Pancreas (tissue), 10 donors: ENCODE results near the gene DCP1B. TPM values are rescaled to one million over a fixed set of nuclear protein-coding genes. Genes with fewer than 3 reads are reported as not detected.

Experiments used
- ATAC-seq, 4 donors: fragments of 200-7000 bp; cut with Tn5 transposase; one replicate each; pipeline versions ENCODE4 v1.8.0 to v1.9.1; 2020; ENCODE audit warnings: mild to moderate bottlenecking in 4 of 4, moderate library complexity in 4 of 4
- DNase-seq, 6 donors: peaks; one replicate each; pipeline ENCODE4 v3.0.0-alpha.2; 2020
- FAIRE-seq: peaks from 2 replicates; lab custom pipeline; 2012; peaks lifted over from hg19 to GRCh38; lab: Jason Lieb, UNC
- H3K27ac ChIP-seq, 4 donors: fragments of 200-600 bp; sonication (generic); 1 replicate in 3 of 4; 2 replicates in 1 of 4; pipeline versions ENCODE4 v1.5.0 to v1.8.0; 2020
- H3K27me3 ChIP-seq, 4 donors: fragments of 200-600 bp; one replicate each; pipeline ENCODE4 v1.8.0; 2021
- H3K36me3 ChIP-seq, 3 donors: fragments of 200-600 bp; sonication (generic) in 1 of 3; one replicate each; pipeline versions ENCODE4 v1.5.0 to v1.8.0; 2020 to 2021
- H3K4me1 ChIP-seq, 3 donors: fragments of 200-600 bp; one replicate each; pipeline ENCODE4 v1.8.0; 2021
- H3K4me3 ChIP-seq, 4 donors: fragments of 200-600 bp; sonication (generic) in 2 of 4; one replicate each; pipeline versions ENCODE4 v1.5.0 to v1.8.0; 2020 to 2021
- H3K9me3 ChIP-seq, 4 donors: fragments of 200-600 bp; one replicate each; pipeline ENCODE4 v1.8.0; 2021
- CTCF ChIP-seq, 4 donors: fragments of 200-600 bp; sonication (generic) in 3 of 4; IDR thresholded peaks; one replicate each; pipeline versions ENCODE4 v1.5.0 to v1.8.0; 2021; ENCODE audit warnings: antibody characterized with exemption in 4 of 4
- WGBS, 2 donors: extraction: QIAGEN DNeasy Blood & Tissue Kit; methylation state at CpG; one replicate each; pipeline ENCODE4 v1.1.7; 2013; 5-methylcytosine and 5-hydroxymethylcytosine counted together
- intact Hi-C, 3 donors: fragments of 100-400 bp; cut with DNase I; formaldehyde crosslinking; loops; one replicate each; pipeline versions ENCODE4 v1.11.1 to v1.14.2; 2022
- polyA plus RNA-seq, 2 donors: library from polyadenylated mRNA; stranded (reverse); fragments of 200-250 nt; gene quantifications; one replicate each; pipeline ENCODE4 v1.2.3, GENCODE V29; 2013
- total RNA-seq, 6 donors: library from RNA; stranded (reverse); fragmentation: NEBNext Ultra II Directional in 4 of 6; extraction: Animal tissue kit (Norgen Biotek cat#: 25700) in 4 of 6; gene quantifications; one replicate each; pipeline versions ENCODE4 v1.2.1 to v1.2.4, GENCODE V29; 2021 to 2023
- donor health status: healthy with polysubstance abuse.
- donor health status: DM: no; HTN: no; CAD: no; lungs with moderate emphysema.
- donor health status: DM: no; HTN: no; CAD: no.
- donor health status: control.
- donor health status: control.
- donor health status: Bipolar disorder and iron deficiency.
- donor health status: DM: yes; HTN: yes; CAD: no.
- donor health status: DM: no; HTN: no; CAD: no.
- donor health status: DM: no; HTN: no; CAD: no.
- donor health status: DM: yes; HTN: yes; CAD: no.

Gene DCP1B
- total and polyA plus RNA-seq, 8 donors, result 3.4 to 7.5 (median 6.6) TPM

- intact Hi-C loops, result loop anchor here in 2 of 3 donors (5.0 to 10.0 kb wide), 3 partner anchors 140 to 293 kb away; no protein-coding TSS in a partner anchor
- Histone ChIP-seq H3K27me3 (no peaks in the 10 kb centered on the region), H3K27ac (peak overlapping the region in 3 of 4 donors; percentile 1 to 79 (median 13)), H3K4me1 (peaks cover 8 to 10% (median 9%) of the 10 kb centered on the region in 3 donors), H3K9me3 (no peaks in the 10 kb centered on the region), H3K4me3 (no peak overlapping the region), H3K36me3 (peaks cover 0 to 12% (median 0%) of the 10 kb centered on the region in 3 donors)
- WGBS, 2 donors, result 84 to 88% methylated on average over 12 of the region's 12 CpGs
- no peak for TF ChIP-seq CTCF (IDR thresholded peaks at IDR 0.05)
- FAIRE-seq, result no peak
- no peak for ATAC-seq
- DNase-seq, result no peak
Observed at GRCh38 chr12:1937481-1938224, 66.6 kb downstream of the DCP1B start.

GRCh38 chr12:1936406-1937320 is 67.6 kb downstream of the DCP1B start:
- peak; percentile 71 for FAIRE-seq
- WGBS, 2 donors, result 44 to 47% methylated on average over 25 of the region's 25 CpGs
- Histone ChIP-seq H3K4me1 (peaks cover 8 to 10% (median 9%) of the 10 kb centered on the region in 3 donors), H3K36me3 (peaks cover 0 to 12% (median 0%) of the 10 kb centered on the region in 3 donors), H3K4me3 (peak overlapping the region in 2 of 4 donors; percentile 31 to 34), H3K27ac (peak overlapping the region; percentile 74 to 81 (median 80)), H3K27me3 (no peaks in the 10 kb centered on the region), H3K9me3 (no peaks in the 10 kb centered on the region)
- DNase-seq, result peak; percentile 90 to 96 (median 90)
- ATAC-seq, result peak; percentile 90 to 95 (median 91)
- no peak for TF ChIP-seq CTCF (IDR thresholded peaks at IDR 0.05)
- intact Hi-C loops, result loop anchor here in 2 of 3 donors (5.0 to 10.0 kb wide), 3 partner anchors 139 to 292 kb away; no protein-coding TSS in a partner anchor

- no peak for TF ChIP-seq CTCF (IDR thresholded peaks at IDR 0.05)
- ATAC-seq (peak; percentile 76 to 88 (median 84)), DNase-seq (peak; percentile 77 to 94 (median 88)), FAIRE-seq (no peak)
- H3K36me3 ChIP-seq, result peaks cover 0 to 4% (median 0%) of the 10 kb centered on the region in 3 donors
- peak overlapping the region in 3 of 4 donors; percentile 4 to 34 (median 31) for H3K4me3 ChIP-seq
- intact Hi-C loops, result loop anchor here in 2 of 3 donors (5.0 to 10.0 kb wide), 3 partner anchors 139 to 291 kb away; no protein-coding TSS in a partner anchor
- WGBS, 2 donors, result 36 to 44% methylated on average over 21 of the region's 21 CpGs
- H3K27ac ChIP-seq, result peak overlapping the region; percentile 74 to 81 (median 80)
- H3K9me3 ChIP-seq, result no peaks in the 10 kb centered on the region
- no peaks in the 10 kb centered on the region for H3K27me3 ChIP-seq
- peaks cover 8 to 10% (median 9%) of the 10 kb centered on the region in 3 donors for H3K4me1 ChIP-seq
Observed at GRCh38 chr12:1935700-1936378, 68.4 kb downstream of the DCP1B start.

GRCh38 chr12:1935242-1935641 is 69.0 kb downstream of the DCP1B start:
- Histone ChIP-seq H3K27me3 (no peaks in the 10 kb centered on the region), H3K4me3 (peak overlapping the region in 3 of 4 donors; percentile 4 to 34 (median 31)), H3K27ac (peak overlapping the region; percentile 74 to 81 (median 80)), H3K4me1 (peaks cover 8 to 10% (median 9%) of the 10 kb centered on the region in 3 donors), H3K36me3 (no peaks in the 10 kb centered on the region), H3K9me3 (no peaks in the 10 kb centered on the region)
- WGBS, 2 donors, result 40 to 47% methylated on average over 10 of the region's 10 CpGs
- intact Hi-C loops, result loop anchor here in 2 of 3 donors (5.0 to 10.0 kb wide), 3 partner anchors 138 to 290 kb away; no protein-coding TSS in a partner anchor
- TF ChIP-seq CTCF (IDR thresholded peaks at IDR 0.05), result no peak
- peak; percentile 3 to 30 (median 13) for ATAC-seq
- DNase-seq, result peak in 2 of 6 donors; percentile 21 to 55
- FAIRE-seq, result no peak
